ENCODE data around the gene PRICKLE3.

PRICKLE3 gene

DNA sequence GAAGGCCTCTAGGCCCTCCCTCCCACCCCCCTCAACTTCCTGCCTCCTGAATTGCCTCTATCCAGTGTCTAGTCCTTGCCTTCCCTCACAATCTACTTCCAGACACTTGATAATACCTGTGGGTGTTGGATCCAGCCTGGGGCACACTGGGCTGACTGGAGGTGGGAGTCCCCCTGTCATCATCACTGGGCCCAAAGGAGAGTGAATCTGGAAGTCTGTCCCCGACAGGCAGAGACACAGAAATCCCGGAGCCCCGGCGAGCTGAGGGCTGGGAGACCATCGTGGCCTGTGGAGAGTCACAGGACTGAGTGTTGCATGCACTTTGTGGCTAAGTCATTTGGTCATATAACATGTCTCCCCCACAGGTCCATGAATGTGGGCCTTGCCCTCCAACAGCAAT lies 22.2 kb upstream of the PRICKLE3 start:
- in situ Hi-C loops (cut with MboI; ENCODE audit: low sequenced_read_pairs), result no loop called here

DNA sequence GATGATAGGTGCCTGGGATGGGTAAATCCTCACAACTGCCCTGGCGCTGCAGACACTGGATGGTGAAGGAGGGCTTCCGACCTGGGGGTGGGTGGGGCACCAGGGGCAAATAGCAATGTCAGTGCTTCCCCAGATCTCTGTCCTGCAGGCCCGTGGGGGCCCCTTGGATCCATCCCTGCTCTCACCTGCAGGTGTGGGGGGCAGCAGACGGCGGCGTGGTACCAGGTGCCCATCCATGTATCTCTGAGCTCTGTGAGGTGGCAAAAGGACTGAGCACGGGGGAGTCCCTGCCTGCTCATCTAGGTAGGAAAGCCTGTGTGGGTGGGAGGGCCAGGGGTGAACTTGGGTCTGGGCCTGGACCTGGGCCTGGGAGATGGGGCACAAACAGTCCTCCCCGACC lies 20.4 kb upstream of the PRICKLE3 start:
- in situ Hi-C loops (cut with MboI; ENCODE audit: low sequenced_read_pairs), result no loop called here

DNA sequence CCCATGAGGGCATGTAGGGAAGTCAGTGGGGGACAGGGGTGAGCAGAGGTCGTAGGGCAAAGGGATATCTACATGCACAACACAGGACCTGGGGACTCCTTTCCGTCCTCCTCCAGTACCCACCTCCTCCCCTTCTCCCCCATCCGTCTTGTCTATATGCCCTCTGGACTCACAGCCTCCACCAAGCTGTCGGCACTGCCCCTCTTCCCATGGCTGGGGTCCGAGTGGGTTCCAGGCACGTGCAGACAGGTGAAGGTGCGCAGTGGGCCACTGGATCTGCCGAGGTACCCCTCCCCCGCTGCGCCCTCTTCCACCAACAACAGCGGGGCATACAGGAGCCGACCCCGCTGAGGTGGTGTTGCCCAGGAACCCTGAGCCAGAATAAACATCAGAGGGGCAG lies 19.3 kb upstream of the PRICKLE3 start:
- in situ Hi-C loops (cut with MboI; ENCODE audit: low sequenced_read_pairs), result no loop called here

GRCh38 chrX:49204709-49205108 lies 18.5 kb upstream of the PRICKLE3 start:
- in situ Hi-C loops (cut with MboI; ENCODE audit: low sequenced_read_pairs), result no loop called here

DNA sequence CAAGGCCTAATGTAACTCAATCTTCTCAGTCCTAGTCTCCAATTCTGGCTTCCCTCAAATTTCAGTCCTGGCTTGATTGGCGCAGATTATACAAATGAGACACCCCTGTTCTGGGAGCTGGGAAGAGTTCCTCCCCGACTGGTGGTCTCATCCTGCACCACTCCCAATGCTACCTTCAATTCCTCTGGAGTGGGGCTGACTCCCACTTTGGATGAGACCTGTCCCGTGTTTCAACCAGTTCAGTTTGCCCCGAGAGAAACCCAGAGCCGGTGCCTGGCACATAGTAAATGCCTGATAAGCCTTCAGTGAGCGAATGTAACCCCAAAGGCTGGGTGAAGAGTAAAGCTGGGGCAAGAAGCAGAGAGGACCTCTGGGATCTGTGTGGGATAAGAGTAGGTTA lies 17.8 kb upstream of the PRICKLE3 start:
- in situ Hi-C loops (cut with MboI; ENCODE audit: low sequenced_read_pairs), result no loop called here

DNA sequence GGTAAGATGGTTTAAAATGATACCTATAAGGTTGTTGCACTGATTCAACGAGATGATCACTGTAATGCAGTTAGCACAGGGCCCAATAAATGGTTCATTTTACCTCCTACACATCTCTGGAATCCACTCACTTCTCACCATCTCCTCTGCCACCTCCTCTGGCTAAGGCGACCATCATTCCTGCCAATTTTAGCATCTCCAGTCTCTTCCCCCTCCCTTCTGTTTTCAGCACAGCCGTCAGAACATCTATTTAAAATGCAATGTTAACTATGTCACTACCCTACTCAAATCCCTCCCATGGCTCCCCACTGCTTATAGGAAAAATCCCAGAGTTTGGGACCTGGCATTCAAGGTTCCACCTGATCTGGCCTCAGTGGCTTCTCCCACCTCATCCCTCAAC lies 17.4 kb upstream of the PRICKLE3 start:
- in situ Hi-C loops (cut with MboI; ENCODE audit: low sequenced_read_pairs), result no loop called here

GRCh38 chrX:49202022-49202421 lies 15.8 kb upstream of the PRICKLE3 start:
- in situ Hi-C loops (cut with MboI; ENCODE audit: low sequenced_read_pairs), result no loop called here

GRCh38 chrX:49199906-49200771 lies 14.0 kb upstream of the PRICKLE3 start, which contains the start of gene SYP:
Gene SYP (minus strand): TSS chrX:49200193. CDS start chrX:49200186, 7 bp downstream.
- in situ Hi-C loops (cut with MboI; ENCODE audit: low sequenced_read_pairs), result no loop called here

DNA sequence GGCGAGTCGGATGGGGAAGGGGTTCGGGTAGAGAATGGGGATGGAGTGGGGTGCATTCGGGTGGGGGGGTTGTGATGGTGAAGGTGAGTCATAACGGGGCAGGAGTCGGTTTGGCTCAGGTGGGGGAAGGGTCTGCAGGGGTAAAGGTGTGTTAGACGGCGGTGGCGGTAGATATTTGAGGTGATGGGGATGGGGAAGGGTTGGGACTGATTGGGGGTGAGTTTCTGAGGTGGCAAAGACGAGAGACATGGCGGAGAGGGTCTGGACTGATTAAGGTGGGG lies 13.1 kb upstream of the PRICKLE3 start:
- in situ Hi-C loops (cut with MboI; ENCODE audit: low sequenced_read_pairs), result no loop called here

- in situ Hi-C loops (cut with MboI; ENCODE audit: low sequenced_read_pairs), result no loop called here
These were observed 12.6 kb upstream of the PRICKLE3 start for GRCh38 chrX:49198540-49199314.

- in situ Hi-C loops (cut with MboI; ENCODE audit: low sequenced_read_pairs), result no loop called here
These were observed 11.4 kb upstream of the PRICKLE3 start for GRCh38 chrX:49197543-49198087.

DNA sequence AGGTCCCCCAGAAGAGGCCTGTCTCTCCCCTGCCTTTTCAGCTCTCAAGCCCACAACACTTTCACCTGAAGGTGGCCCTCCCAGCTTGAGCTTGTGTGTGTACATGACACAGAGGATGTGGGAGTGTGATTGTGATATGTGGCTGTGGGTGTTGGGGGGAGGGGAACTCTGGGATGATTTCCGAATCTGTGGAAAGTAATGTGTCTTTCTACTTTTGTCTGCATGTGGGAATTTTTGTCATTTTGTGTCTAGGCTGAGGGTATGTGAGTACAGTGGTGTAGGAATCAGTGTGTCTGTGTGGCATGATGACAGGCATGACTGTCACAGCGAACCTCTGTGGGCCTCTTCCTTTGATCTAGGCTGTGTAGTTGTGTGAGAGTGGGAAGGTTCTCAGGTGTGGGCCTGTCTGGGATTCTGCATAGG lies 7.4 kb upstream of the PRICKLE3 start:
- in situ Hi-C loops (cut with MboI; ENCODE audit: low sequenced_read_pairs), result no loop called here

DNA sequence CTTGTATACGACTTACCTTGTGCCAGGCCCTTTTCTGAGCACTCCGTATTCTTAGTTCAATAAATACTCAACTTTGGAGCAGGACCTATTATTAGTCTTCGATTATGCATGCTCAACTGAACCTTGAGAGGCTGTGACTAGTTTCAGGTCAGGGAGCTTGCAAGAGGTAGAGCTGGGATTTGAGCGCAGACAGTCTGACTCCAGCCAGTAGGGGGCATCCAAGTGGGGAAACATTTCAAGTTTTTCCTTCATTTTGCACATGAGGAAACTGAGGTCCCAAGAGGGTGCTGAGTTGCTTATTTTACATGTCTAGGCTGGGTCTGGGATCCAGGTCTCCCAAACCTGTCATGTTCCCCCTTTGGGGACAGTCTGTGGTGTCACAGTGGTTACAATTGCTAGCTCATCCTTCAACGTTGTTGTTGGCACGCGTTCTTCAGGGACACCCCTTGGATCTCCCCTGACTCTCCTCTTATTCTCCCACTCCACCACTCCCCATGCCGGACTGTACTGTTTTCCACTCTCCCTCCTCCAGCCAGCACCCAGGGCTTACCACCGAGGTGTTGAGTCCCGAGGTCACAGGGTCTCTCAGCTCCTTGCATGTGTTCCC lies 6.7 kb upstream of the PRICKLE3 start:
- in situ Hi-C loops (cut with MboI; ENCODE audit: low sequenced_read_pairs), result no loop called here

DNA sequence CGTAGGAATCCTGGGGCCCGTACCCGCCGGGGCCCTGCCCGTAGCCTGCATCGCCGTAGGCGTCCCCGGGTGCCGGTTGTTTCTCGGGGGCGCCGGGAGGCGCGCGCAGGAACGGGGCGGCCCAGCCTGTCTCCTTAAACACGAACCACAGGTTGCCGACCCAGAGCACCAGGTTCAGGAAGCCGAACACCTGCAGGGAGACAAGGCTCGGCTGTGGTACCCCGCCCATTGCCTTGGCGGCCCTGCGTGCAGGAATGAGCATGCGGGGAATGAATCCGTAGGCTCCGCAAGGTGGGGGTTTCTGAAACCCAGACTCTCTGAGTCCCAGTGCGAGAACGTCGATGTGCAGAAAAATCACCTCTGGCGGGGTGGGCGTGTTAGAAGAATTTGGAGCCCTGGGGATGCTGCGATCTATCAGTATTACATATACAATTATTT lies 5.4 kb upstream of the PRICKLE3 start:
- in situ Hi-C loops (cut with MboI; ENCODE audit: low sequenced_read_pairs), result no loop called here

- in situ Hi-C loops (cut with MboI; ENCODE audit: low sequenced_read_pairs), result no loop called here
These were observed 4.8 kb upstream of the PRICKLE3 start for GRCh38 chrX:49190821-49191573.

DNA sequence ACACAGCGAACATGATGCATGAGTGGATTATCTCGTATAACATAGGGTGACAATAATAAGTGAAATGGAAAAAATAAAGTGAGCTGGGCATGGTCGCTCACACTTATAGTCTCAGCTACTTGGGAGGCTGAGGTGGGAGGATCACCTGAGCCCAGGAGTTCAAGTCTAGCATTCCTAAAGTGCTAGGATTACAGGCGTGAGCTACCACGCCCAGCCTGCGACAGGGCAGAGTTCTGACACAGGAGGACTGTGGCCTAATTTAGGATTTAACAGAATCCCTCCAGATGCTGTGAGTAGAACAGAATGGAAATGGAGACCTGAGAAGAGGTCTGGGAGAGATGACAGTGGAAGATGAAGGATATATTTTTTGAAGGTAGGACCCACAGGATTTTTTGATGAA lies 3.4 kb upstream of the PRICKLE3 start:
- in situ Hi-C loops (cut with MboI; ENCODE audit: low sequenced_read_pairs), result no loop called here

GRCh38 chrX:49188468-49189076 lies 2.4 kb upstream of the PRICKLE3 start:
- in situ Hi-C loops (cut with MboI; ENCODE audit: low sequenced_read_pairs), result no loop called here

GRCh38 chrX:49187526-49187925 lies 1.4 kb upstream of the PRICKLE3 start:
- in situ Hi-C loops (cut with MboI; ENCODE audit: low sequenced_read_pairs), result no loop called here

DNA sequence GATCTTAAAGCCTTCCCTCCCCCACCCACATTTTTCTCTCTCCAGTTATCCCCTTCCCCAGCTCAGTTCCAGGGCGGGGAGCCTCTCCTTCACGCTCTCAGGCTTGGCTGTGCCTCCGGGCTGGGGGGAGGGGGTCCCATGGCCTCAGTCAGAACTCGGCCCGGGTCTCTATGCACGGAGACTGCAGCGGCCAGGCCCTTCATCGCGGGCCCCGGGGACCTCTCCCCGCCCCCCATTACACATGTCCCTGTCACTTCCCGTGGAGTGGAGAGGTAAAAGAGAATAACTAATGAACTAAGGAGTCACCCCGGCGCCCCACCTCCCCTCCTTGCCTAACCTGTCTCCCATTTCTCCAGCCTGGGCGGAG lies 838 bp upstream of the PRICKLE3 start:
- in situ Hi-C loops (cut with MboI; ENCODE audit: low sequenced_read_pairs), result no loop called here

Data from hTERT RPE-1 (cell line).